Colonic mucosa (tissue), 4 donors: ENCODE measurements around the gene HDLBP. TPM values are rescaled to one million over a fixed set of nuclear protein-coding genes. Genes with fewer than 3 reads are reported as not detected.
A peak's percentile ranks its signal among the peaks of the same experiment; 100 is the strongest.
"Not testable (repeated sequence)": the region's sequence is repeated elsewhere in the genome, so short reads cannot be mapped to it uniquely, and the experiment has no call there.

Experiments used
- DNase-seq: peaks from one replicate; pipeline ENCODE4 v3.0.0-alpha.2; 2020
- H3K27ac ChIP-seq: fragments of 200-600 bp; one replicate; pipeline ENCODE4 v1.8.0; 2021
- H3K27me3 ChIP-seq: fragments of 200-600 bp; one replicate; pipeline ENCODE4 v1.8.0; 2021
- H3K36me3 ChIP-seq: fragments of 200-600 bp; one replicate; pipeline ENCODE4 v1.8.0; 2021
- H3K4me1 ChIP-seq: fragments of 200-600 bp; one replicate; pipeline ENCODE4 v1.8.0; 2021; ENCODE audit warnings: mild to moderate bottlenecking
- H3K4me3 ChIP-seq: fragments of 200-600 bp; one replicate; pipeline ENCODE4 v1.8.0; 2021
- H3K9ac ChIP-seq, 2 donors: one replicate each; pipeline ENCODE4 v1.7.0; 2013; ENCODE audit warnings: control low read depth in 2 of 2, low read depth in 2 of 2, low read length in 2 of 2
- H3K9me3 ChIP-seq: fragments of 200-600 bp; one replicate; pipeline ENCODE4 v1.8.0; 2021
- CTCF ChIP-seq: fragments of 200-600 bp; IDR thresholded peaks from one replicate; pipeline ENCODE4 v1.8.0; 2022; ENCODE audit warnings: antibody characterized with exemption, mild to moderate bottlenecking
- intact Hi-C: fragments of 100-400 bp; cut with DNase I; formaldehyde crosslinking; loops from one replicate; pipeline ENCODE4 v1.14.1; 2022
- total RNA-seq, 2 donors: library from RNA; stranded (reverse); fragmentation: NEBNext Ultra II Directional in 1 of 2; extraction: Animal tissue kit (Norgen Biotek cat#: 25700) in 1 of 2; gene quantifications; one replicate each; pipeline ENCODE4 v1.2.1, GENCODE V29; 2021
- donor health status: healthy.
- donor health status: DM: no; HTN: no; CAD: no.
- donor health status: DM: no; HTN: no; CAD: no.

HDLBP gene
- total RNA-seq, 2 donors from 2014 or later = 483 to 625 TPM

GRCh38 chr2:241279413-241279812 lies 36.1 kb downstream of the HDLBP start:
- Histone ChIP-seq H3K9me3 (no peaks in the 10 kb centered on the region), H3K27ac (no peak overlapping the region), H3K36me3 (no peaks in the 10 kb centered on the region), H3K27me3 (no peaks in the 10 kb centered on the region), H3K4me3 (no peak overlapping the region), H3K4me1 (no peaks in the 10 kb centered on the region), H3K9ac (no peak overlapping the region)
- no peak for TF ChIP-seq CTCF
- no peak for DNase-seq
- intact Hi-C loops = no loop called here

GRCh38 chr2:241278306-241278705 lies 37.2 kb downstream of the HDLBP start:
- H3K27ac ChIP-seq, H3K4me3 ChIP-seq, H3K36me3 ChIP-seq, DNase-seq, H3K27me3 ChIP-seq, H3K9ac ChIP-seq, H3K4me1 ChIP-seq, intact Hi-C loops, H3K9me3 ChIP-seq: not testable (repeated sequence)

- H3K27me3 ChIP-seq = no peaks in the 10 kb centered on the region
- no peak for TF ChIP-seq CTCF
- peaks cover 1% of the 10 kb centered on the region for H3K4me1 ChIP-seq
- no peaks in the 10 kb centered on the region for H3K9me3 ChIP-seq
- intact Hi-C loops = no loop called here
- no peak for DNase-seq
- H3K9ac ChIP-seq = no peak overlapping the region
- H3K27ac ChIP-seq = no peak overlapping the region
- H3K4me3 ChIP-seq = no peak overlapping the region
- no peaks in the 10 kb centered on the region for H3K36me3 ChIP-seq
Observed at GRCh38 chr2:241275910-241276309, 39.6 kb downstream of the HDLBP start.

GRCh38 chr2:241275504-241275903 lies 40.0 kb downstream of the HDLBP start:
- no peak overlapping the region for H3K4me3 ChIP-seq
- intact Hi-C loops = no loop called here
- H3K27ac ChIP-seq = no peak overlapping the region
- TF ChIP-seq CTCF = no peak
- H3K36me3 ChIP-seq = no peaks in the 10 kb centered on the region
- H3K9me3 ChIP-seq = no peaks in the 10 kb centered on the region
- DNase-seq = no peak
- H3K9ac ChIP-seq = no peak overlapping the region
- no peaks in the 10 kb centered on the region for H3K27me3 ChIP-seq
- H3K4me1 ChIP-seq = peaks cover 5% of the 10 kb centered on the region

- peaks cover 11% of the 10 kb centered on the region for H3K4me1 ChIP-seq
- H3K27ac ChIP-seq = no peak overlapping the region
- no peak overlapping the region for H3K4me3 ChIP-seq
- TF ChIP-seq CTCF = no peak
- no peaks in the 10 kb centered on the region for H3K27me3 ChIP-seq
- intact Hi-C loops = no loop called here
- no peaks in the 10 kb centered on the region for H3K9me3 ChIP-seq
- no peak overlapping the region for H3K9ac ChIP-seq
- no peak for DNase-seq
- H3K36me3 ChIP-seq = no peaks in the 10 kb centered on the region
Observed at GRCh38 chr2:241274127-241274526, 41.3 kb downstream of the HDLBP start.

- Histone ChIP-seq H3K9me3 (no peaks in the 10 kb centered on the region), H3K9ac (peak overlapping the region; percentile 62 to 88), H3K27ac (peak overlapping the region; percentile 85), H3K4me1 (peaks cover 11% of the 10 kb centered on the region), H3K27me3 (no peaks in the 10 kb centered on the region), H3K4me3 (peak overlapping the region; percentile 97), H3K36me3 (no peaks in the 10 kb centered on the region)
- intact Hi-C loops = loop anchor here (2.0 kb wide), 1 partner anchor 41 kb away; the partner anchor contains the start of genes HDLBP and SEPTIN2
- DNase-seq = no peak
- TF ChIP-seq CTCF = no peak
Observed at GRCh38 chr2:241273210-241274020, 42.1 kb downstream of the HDLBP start.
